ENCODE measurements around the gene DROSHA. TPM values are rescaled to one million over a fixed set of nuclear protein-coding genes. Genes with fewer than 3 reads are reported as not detected.
"Not testable (repeated sequence)": the region's sequence is repeated elsewhere in the genome, so short reads cannot be mapped to it uniquely, and the experiment has no call there.

The DROSHA gene
- total RNA-seq, 1 experiment from 2014 or later: 58.3 TPM

- Histone ChIP-seq H3K36me3 (ENCODE audit: insufficient read depth, low read length) (no peaks in the 10 kb centered on the region), H3K79me2 (ENCODE audit: low read length) (no peaks in the 10 kb centered on the region), H3K9me3 (ENCODE audit: low read length) (no peaks in the 10 kb centered on the region), H3K4me3 (ENCODE audit: low read length) (no peak overlapping the region), H3K9ac (ENCODE audit: low read length) (no peak overlapping the region), H4K20me1 (ENCODE audit: insufficient read depth, low read depth, low read length) (no peaks in the 10 kb centered on the region), H2AFZ (ENCODE audit: low read length) (no peak overlapping the region), H3K27me3 (ENCODE audit: low read length) (no peaks in the 10 kb centered on the region), H3K27ac (ENCODE audit: low read length) (no peak overlapping the region), H3K9me2 (replicated peaks; ENCODE audit: insufficient read depth, low read length) (no peaks in the 10 kb centered on the region), H3K4me1 (ENCODE audit: low read length) (peaks cover under 1% of the 10 kb centered on the region; the same call in 1 of the 2 replicates), H3K4me2 (ENCODE audit: low read depth, low read length, poor library complexity, severe bottlenecking) (no peak overlapping the region)
- DNase-seq: no peak
Observed at GRCh38 chr5:31563216-31563615, 31.3 kb upstream of the DROSHA start.

- no peaks in the 10 kb centered on the region for H3K36me3 ChIP-seq (ENCODE audit: insufficient read depth, low read length)
- no peaks in the 10 kb centered on the region for H3K9me2 ChIP-seq (replicated peaks; ENCODE audit: insufficient read depth, low read length)
- no peak overlapping the region for H3K4me2 ChIP-seq (ENCODE audit: low read depth, low read length, poor library complexity, severe bottlenecking)
- H3K4me1 ChIP-seq (ENCODE audit: low read length): no peaks in the 10 kb centered on the region
- no peak overlapping the region for H2AFZ ChIP-seq (ENCODE audit: low read length)
- H3K9ac ChIP-seq (ENCODE audit: low read length): no peak overlapping the region
- H3K27me3 ChIP-seq (ENCODE audit: low read length): no peaks in the 10 kb centered on the region
- no peaks in the 10 kb centered on the region for H3K79me2 ChIP-seq (ENCODE audit: low read length)
- H3K27ac ChIP-seq (ENCODE audit: low read length): no peak overlapping the region
- H3K4me3 ChIP-seq (ENCODE audit: low read length): no peak overlapping the region
- H4K20me1 ChIP-seq (ENCODE audit: insufficient read depth, low read depth, low read length): no peaks in the 10 kb centered on the region
- H3K9me3 ChIP-seq (ENCODE audit: low read length): no peaks in the 10 kb centered on the region
- DNase-seq: no peak
Observed at GRCh38 chr5:31561946-31562345, 30.1 kb upstream of the DROSHA start.

GRCh38 chr5:31559942-31560341, 28.0 kb upstream of the DROSHA start:
- H4K20me1 ChIP-seq (ENCODE audit: insufficient read depth, low read depth, low read length): no peaks in the 10 kb centered on the region
- no peaks in the 10 kb centered on the region for H3K4me1 ChIP-seq (ENCODE audit: low read length)
- no peak for DNase-seq
- no peaks in the 10 kb centered on the region for H3K9me3 ChIP-seq (ENCODE audit: low read length)
- H3K9me2 ChIP-seq (replicated peaks; ENCODE audit: insufficient read depth, low read length): no peaks in the 10 kb centered on the region
- H3K4me2 ChIP-seq (ENCODE audit: low read depth, low read length, poor library complexity, severe bottlenecking): no peak overlapping the region
- no peak overlapping the region for H3K9ac ChIP-seq (ENCODE audit: low read length)
- H3K27ac ChIP-seq (ENCODE audit: low read length): no peak overlapping the region
- no peaks in the 10 kb centered on the region for H3K27me3 ChIP-seq (ENCODE audit: low read length)
- no peak overlapping the region for H2AFZ ChIP-seq (ENCODE audit: low read length)
- H3K79me2 ChIP-seq (ENCODE audit: low read length): no peaks in the 10 kb centered on the region
- no peak overlapping the region for H3K4me3 ChIP-seq (ENCODE audit: low read length)
- peaks cover under 1% of the 10 kb centered on the region; the same call in 1 of the 2 replicates for H3K36me3 ChIP-seq (ENCODE audit: insufficient read depth, low read length)

GRCh38 chr5:31556461-31556860, 24.6 kb upstream of the DROSHA start:
- no peak overlapping the region for H3K4me3 ChIP-seq (ENCODE audit: low read length)
- H3K9me3 ChIP-seq (ENCODE audit: low read length): no peaks in the 10 kb centered on the region
- H4K20me1 ChIP-seq (ENCODE audit: insufficient read depth, low read depth, low read length): no peaks in the 10 kb centered on the region
- H3K4me2 ChIP-seq (ENCODE audit: low read depth, low read length, poor library complexity, severe bottlenecking): no peak overlapping the region
- H2AFZ ChIP-seq (ENCODE audit: low read length): no peak overlapping the region
- peaks cover 20% of the 10 kb centered on the region; the same call in 1 of the 2 replicates for H3K36me3 ChIP-seq (ENCODE audit: insufficient read depth, low read length)
- no peak overlapping the region for H3K27ac ChIP-seq (ENCODE audit: low read length)
- H3K79me2 ChIP-seq (ENCODE audit: low read length): no peaks in the 10 kb centered on the region
- H3K9me2 ChIP-seq (replicated peaks; ENCODE audit: insufficient read depth, low read length): no peaks in the 10 kb centered on the region
- H3K9ac ChIP-seq (ENCODE audit: low read length): no peak overlapping the region
- H3K27me3 ChIP-seq (ENCODE audit: low read length): no peaks in the 10 kb centered on the region
- H3K4me1 ChIP-seq (ENCODE audit: low read length): no peaks in the 10 kb centered on the region
- DNase-seq: no peak

GRCh38 chr5:31554552-31554951, 22.7 kb upstream of the DROSHA start:
- no peak overlapping the region for H3K4me2 ChIP-seq (ENCODE audit: low read depth, low read length, poor library complexity, severe bottlenecking)
- no peaks in the 10 kb centered on the region for H3K9me3 ChIP-seq (ENCODE audit: low read length)
- H3K79me2 ChIP-seq (ENCODE audit: low read length): no peaks in the 10 kb centered on the region
- no peaks in the 10 kb centered on the region for H3K4me1 ChIP-seq (ENCODE audit: low read length)
- H4K20me1 ChIP-seq (ENCODE audit: insufficient read depth, low read depth, low read length): no peaks in the 10 kb centered on the region
- no peak overlapping the region for H2AFZ ChIP-seq (ENCODE audit: low read length)
- no peaks in the 10 kb centered on the region for H3K9me2 ChIP-seq (replicated peaks; ENCODE audit: insufficient read depth, low read length)
- H3K27me3 ChIP-seq (ENCODE audit: low read length): no peaks in the 10 kb centered on the region
- H3K36me3 ChIP-seq (ENCODE audit: insufficient read depth, low read length): peaks cover 24% of the 10 kb centered on the region; the same call in 1 of the 2 replicates
- H3K9ac ChIP-seq (ENCODE audit: low read length): no peak overlapping the region
- no peak overlapping the region for H3K27ac ChIP-seq (ENCODE audit: low read length)
- H3K4me3 ChIP-seq (ENCODE audit: low read length): no peak overlapping the region
- no peak for DNase-seq

- no peak overlapping the region for H3K4me3 ChIP-seq (ENCODE audit: low read length)
Observed at GRCh38 chr5:31553863-31554262, 22.0 kb upstream of the DROSHA start.

GRCh38 chr5:31551878-31552277, 20.0 kb upstream of the DROSHA start:
- peaks cover 26% of the 10 kb centered on the region for H3K36me3 ChIP-seq (ENCODE audit: insufficient read depth, low read length)

More at GRCh38 chr5:31553863-31554262, 22.0 kb upstream of the DROSHA start:
- Histone ChIP-seq H3K9me2 (replicated peaks; ENCODE audit: insufficient read depth, low read length) (no peaks in the 10 kb centered on the region), H3K4me2 (ENCODE audit: low read depth, low read length, poor library complexity, severe bottlenecking) (no peak overlapping the region), H4K20me1 (ENCODE audit: insufficient read depth, low read depth, low read length) (no peaks in the 10 kb centered on the region), H3K4me1 (ENCODE audit: low read length) (no peaks in the 10 kb centered on the region), H3K27ac (ENCODE audit: low read length) (no peak overlapping the region), H2AFZ (ENCODE audit: low read length) (no peak overlapping the region), H3K27me3 (ENCODE audit: low read length) (no peaks in the 10 kb centered on the region), H3K36me3 (ENCODE audit: insufficient read depth, low read length) (peaks cover 24% of the 10 kb centered on the region; the same call in 1 of the 2 replicates), H3K9me3 (ENCODE audit: low read length) (no peaks in the 10 kb centered on the region), H3K9ac (ENCODE audit: low read length) (no peak overlapping the region), H3K79me2 (ENCODE audit: low read length) (no peaks in the 10 kb centered on the region)
- no peak for DNase-seq

GRCh38 chr5:31549114-31549513, 17.2 kb upstream of the DROSHA start:
- not testable (repeated sequence) for H3K79me2 ChIP-seq (ENCODE audit: low read length); H3K27me3 ChIP-seq (ENCODE audit: low read length); DNase-seq; H3K4me2 ChIP-seq (ENCODE audit: low read depth, low read length, poor library complexity, severe bottlenecking); H3K9me2 ChIP-seq (replicated peaks; ENCODE audit: insufficient read depth, low read length); H2AFZ ChIP-seq (ENCODE audit: low read length); H3K9me3 ChIP-seq (ENCODE audit: low read length); H4K20me1 ChIP-seq (ENCODE audit: insufficient read depth, low read depth, low read length); H3K9ac ChIP-seq (ENCODE audit: low read length); H3K27ac ChIP-seq (ENCODE audit: low read length); H3K4me1 ChIP-seq (ENCODE audit: low read length); H3K4me3 ChIP-seq (ENCODE audit: low read length)
- peaks cover 35% of the 10 kb centered on the region for H3K36me3 ChIP-seq (ENCODE audit: insufficient read depth, low read length)

More at GRCh38 chr5:31551878-31552277, 20.0 kb upstream of the DROSHA start:
- H3K9me2 ChIP-seq (replicated peaks; ENCODE audit: insufficient read depth, low read length): no peaks in the 10 kb centered on the region
- H3K27me3 ChIP-seq (ENCODE audit: low read length): no peaks in the 10 kb centered on the region
- H4K20me1 ChIP-seq (ENCODE audit: insufficient read depth, low read depth, low read length): no peaks in the 10 kb centered on the region
- DNase-seq: no peak
- no peak overlapping the region for H3K27ac ChIP-seq (ENCODE audit: low read length)
- no peak overlapping the region for H2AFZ ChIP-seq (ENCODE audit: low read length)
- no peaks in the 10 kb centered on the region for H3K79me2 ChIP-seq (ENCODE audit: low read length)
- H3K9ac ChIP-seq (ENCODE audit: low read length): no peak overlapping the region
- H3K9me3 ChIP-seq (ENCODE audit: low read length): no peaks in the 10 kb centered on the region
- no peak overlapping the region for H3K4me3 ChIP-seq (ENCODE audit: low read length)
- H3K4me1 ChIP-seq (ENCODE audit: low read length): no peaks in the 10 kb centered on the region
- H3K4me2 ChIP-seq (ENCODE audit: low read depth, low read length, poor library complexity, severe bottlenecking): no peak overlapping the region

GRCh38 chr5:31537851-31538250, 6.0 kb upstream of the DROSHA start:
- Histone ChIP-seq H3K4me2 (ENCODE audit: low read depth, low read length, poor library complexity, severe bottlenecking) (no peak overlapping the region), H3K79me2 (ENCODE audit: low read length) (peaks cover 40% of the 10 kb centered on the region), H3K9ac (ENCODE audit: low read length) (no peak overlapping the region), H3K27ac (ENCODE audit: low read length) (no peak overlapping the region), H3K9me2 (replicated peaks; ENCODE audit: insufficient read depth, low read length) (no peaks in the 10 kb centered on the region), H3K27me3 (ENCODE audit: low read length) (no peaks in the 10 kb centered on the region), H4K20me1 (ENCODE audit: insufficient read depth, low read depth, low read length) (no peaks in the 10 kb centered on the region), H2AFZ (ENCODE audit: low read length) (no peak overlapping the region), H3K36me3 (ENCODE audit: insufficient read depth, low read length) (peaks cover 59% of the 10 kb centered on the region), H3K4me1 (ENCODE audit: low read length) (peaks cover 18% of the 10 kb centered on the region), H3K4me3 (ENCODE audit: low read length) (no peak overlapping the region), H3K9me3 (ENCODE audit: low read length) (no peaks in the 10 kb centered on the region)
- no peak for DNase-seq

Data from Karpas-422 (cell line).